Measurements from ENCODE around the gene TRERF1. TPM values are rescaled to one million over a fixed set of nuclear protein-coding genes. Genes with fewer than 3 reads are reported as not detected.

TRERF1 gene
- polyA plus RNA-seq, 1 experiment, result 3.5 TPM

GRCh38 chr6:42407379-42407778, 44.3 kb downstream of the TRERF1 start:
- peak; percentile 48 for DNase-seq (ENCODE audit: low read depth)
- POLR2A ChIA-PET, result no interaction called here
- TF ChIP-seq CTCF (IDR thresholded peaks at IDR 0.05; ENCODE audit: insufficient read depth, low read depth, low read length), result no peak
- CTCF ChIA-PET, result no interaction called here
- Histone ChIP-seq H3K4me3 (ENCODE audit: low read depth, low read length) (no peak overlapping the region), H3K27me3 (ENCODE audit: control insufficient read depth, insufficient read depth, low read length) (no peaks in the 10 kb centered on the region), H3K36me3 (ENCODE audit: control insufficient read depth, insufficient read depth, low read length) (no peaks in the 10 kb centered on the region)

DNA sequence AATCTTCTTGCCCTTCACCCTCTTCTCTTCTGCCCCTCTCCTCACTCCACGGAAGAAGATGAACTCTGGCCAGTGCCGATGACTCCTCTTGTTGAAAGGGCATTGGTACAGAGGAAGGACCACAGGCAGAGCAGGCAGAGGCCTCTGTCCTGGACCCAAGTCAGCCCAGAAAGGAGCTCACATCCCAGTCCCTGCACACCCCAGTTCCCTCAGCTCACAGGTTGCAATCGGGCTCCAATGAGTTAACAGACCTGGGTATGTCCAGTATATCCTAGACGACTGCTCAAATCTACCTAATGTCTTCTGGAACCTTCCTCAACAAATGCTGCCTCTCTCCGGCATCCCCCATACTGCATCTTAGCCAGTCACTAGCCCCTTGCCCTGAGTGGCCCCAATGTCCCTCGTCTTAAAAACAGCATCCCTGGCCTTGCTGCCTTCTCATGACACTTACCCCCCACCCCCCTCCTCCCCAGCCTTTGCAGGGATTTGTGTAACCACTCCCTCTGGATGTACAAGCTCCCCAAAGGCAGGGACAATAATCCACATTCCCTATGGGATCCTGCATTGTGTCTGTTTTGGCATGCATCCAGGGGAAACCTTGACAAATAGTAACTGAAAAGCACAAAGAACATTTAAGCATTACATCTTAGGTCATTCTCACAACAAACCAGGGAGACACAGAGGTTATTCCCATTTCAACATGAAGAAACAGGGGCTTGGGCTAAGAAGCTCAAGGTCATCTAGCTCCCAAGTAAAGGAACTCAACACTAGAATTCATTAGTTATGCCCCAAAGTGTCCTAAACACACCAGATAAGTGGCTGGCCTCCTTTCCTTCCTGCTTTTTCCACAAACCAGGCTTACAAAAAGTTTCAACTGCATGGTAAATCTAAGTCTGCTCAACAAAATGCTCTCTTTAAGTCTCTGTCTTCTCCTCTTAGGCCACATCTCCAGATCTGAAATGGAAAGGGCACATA, 45.1 kb downstream of the TRERF1 start:
- ChIA-PET POLR2A (no interaction called here), CTCF (no interaction called here)
- TF ChIP-seq CTCF (IDR thresholded peaks at IDR 0.05; ENCODE audit: insufficient read depth, low read depth, low read length), result no peak
- H3K4me3 ChIP-seq (ENCODE audit: low read depth, low read length), result no peak overlapping the region
- H3K36me3 ChIP-seq (ENCODE audit: control insufficient read depth, insufficient read depth, low read length), result no peaks in the 10 kb centered on the region
- no peaks in the 10 kb centered on the region for H3K27me3 ChIP-seq (ENCODE audit: control insufficient read depth, insufficient read depth, low read length)
- no peak for DNase-seq (ENCODE audit: low read depth)

DNA sequence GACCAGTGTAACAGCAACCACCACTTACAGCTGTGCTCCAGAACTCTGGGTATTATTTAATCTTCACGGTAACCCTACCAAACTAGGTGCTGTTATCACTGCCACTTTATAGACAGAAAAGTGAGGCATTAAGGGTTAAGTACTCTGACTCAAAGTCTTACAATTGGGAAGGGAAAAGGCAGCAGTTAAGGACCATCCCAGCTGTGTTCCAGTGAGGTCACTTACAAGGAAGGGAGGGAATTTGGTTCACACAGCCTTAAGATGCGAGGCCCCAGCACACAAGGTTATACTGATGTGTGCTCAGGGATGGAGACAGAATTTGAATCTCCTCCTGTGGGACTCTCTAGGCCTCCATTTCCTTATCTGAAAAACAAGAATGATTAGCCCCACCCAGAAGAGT, 46.7 kb downstream of the TRERF1 start:
- ChIA-PET POLR2A (interaction anchor here (0.5 to 0.7 kb wide), 2 partner anchors 14 to 286 kb away, joined by 3 read pairs; no protein-coding TSS in a partner anchor), CTCF (interaction anchor here (3.0 kb wide), 1 partner anchor 143 kb away, joined by 11 read pairs; no protein-coding TSS in a partner anchor)
- TF ChIP-seq CTCF (IDR thresholded peaks at IDR 0.05; ENCODE audit: insufficient read depth, low read depth, low read length), result no peak
- Histone ChIP-seq H3K27me3 (ENCODE audit: control insufficient read depth, insufficient read depth, low read length) (no peaks in the 10 kb centered on the region), H3K4me3 (ENCODE audit: low read depth, low read length) (no peak overlapping the region), H3K36me3 (ENCODE audit: control insufficient read depth, insufficient read depth, low read length) (no peaks in the 10 kb centered on the region)
- DNase-seq (ENCODE audit: low read depth), result no peak

GRCh38 chr6:42404484-42404883, 47.2 kb downstream of the TRERF1 start:
- ChIA-PET POLR2A (interaction anchor here (0.5 to 0.7 kb wide), 2 partner anchors 13 to 286 kb away, joined by 3 read pairs; no protein-coding TSS in a partner anchor), CTCF (interaction anchor here (3.0 kb wide), 1 partner anchor 143 kb away, joined by 11 read pairs; no protein-coding TSS in a partner anchor)
- peak; percentile 44 for DNase-seq (ENCODE audit: low read depth)
- H3K36me3 ChIP-seq (ENCODE audit: control insufficient read depth, insufficient read depth, low read length), result no peaks in the 10 kb centered on the region
- no peaks in the 10 kb centered on the region for H3K27me3 ChIP-seq (ENCODE audit: control insufficient read depth, insufficient read depth, low read length)
- no peak for TF ChIP-seq CTCF (IDR thresholded peaks at IDR 0.05; ENCODE audit: insufficient read depth, low read depth, low read length)
- no peak overlapping the region for H3K4me3 ChIP-seq (ENCODE audit: low read depth, low read length)

DNA sequence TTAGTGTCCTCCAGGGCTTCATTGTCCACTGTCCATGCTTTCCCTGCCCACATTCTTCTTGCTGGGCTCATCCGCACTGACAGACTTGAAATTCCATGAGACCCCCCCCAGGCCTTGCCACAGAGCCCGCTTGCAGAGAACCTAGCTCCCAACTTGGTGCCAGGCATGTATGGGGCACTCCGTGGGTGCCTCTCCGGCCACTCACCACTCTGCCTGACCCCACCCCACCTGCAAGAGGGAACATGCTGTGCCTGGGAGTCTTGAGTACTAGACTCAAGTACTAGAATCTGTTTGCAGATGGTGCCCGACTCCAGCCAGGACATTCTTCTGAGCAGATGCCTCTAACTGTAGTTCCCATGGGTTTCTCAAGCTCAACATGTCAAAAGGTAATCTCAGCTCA, 47.9 kb downstream of the TRERF1 start:
- Histone ChIP-seq H3K36me3 (ENCODE audit: control insufficient read depth, insufficient read depth, low read length) (no peaks in the 10 kb centered on the region), H3K27me3 (ENCODE audit: control insufficient read depth, insufficient read depth, low read length) (no peaks in the 10 kb centered on the region), H3K4me3 (ENCODE audit: low read depth, low read length) (no peak overlapping the region)
- ChIA-PET CTCF (interaction anchor here (1.3 to 3.0 kb wide), 3 partner anchors 39 to 144 kb away, joined by 3 to 11 read pairs (median 3); no protein-coding TSS in a partner anchor), POLR2A (no interaction called here)
- no peak for TF ChIP-seq CTCF (IDR thresholded peaks at IDR 0.05; ENCODE audit: insufficient read depth, low read depth, low read length)
- no peak for DNase-seq (ENCODE audit: low read depth)
